ENCODE data around the gene EFHD1.

GRCh38 chr2:232707076-232707475 is 73.7 kb downstream of the EFHD1 start:
- TF ChIP-seq CSDE1 (IDR thresholded peaks at IDR 0.05), result no peak
- TF ChIP-seq MXI1 (IDR thresholded peaks at IDR 0.05; ENCODE audit: low read depth, low read length), result no peak
- TF ChIP-seq CTCF (IDR thresholded peaks at IDR 0.05 in 2 of 3, conservative IDR thresholded peaks at IDR 0.05 in 1 of 3; ENCODE audit: insufficient read depth in 2 of 3, low read depth in 1 of 3, low read length in 3 of 3), result no peak
- TF ChIP-seq ZNF232 (CRISPR knock-in tag; IDR thresholded peaks at IDR 0.05), result no peak
- TF ChIP-seq ZNF174 (CRISPR knock-in tag; IDR thresholded peaks at IDR 0.05), result no peak
- TF ChIP-seq RNF2 (IDR thresholded peaks at IDR 0.05), result no peak

Data from K562 (cell line).